AG10803 (cell line): ENCODE results near the gene POU6F2.

Experiments used
- DNase-seq: peaks from one replicate; pipeline ENCODE4 v3.0.0; 2010; ENCODE audit warnings: low read depth
- H3K4me3 ChIP-seq: 2 replicates; pipeline ENCODE4 v1.5.1; 2011; ENCODE audit warnings: mild to moderate bottlenecking, low read length, control low read depth
- CTCF ChIP-seq: conservative IDR thresholded peaks from 2 replicates; pipeline ENCODE4 v1.5.1; 2011; ENCODE audit warnings: mild to moderate bottlenecking, low read length, control low read depth, inconsistent platforms

The POU6F2 gene

GRCh38 chr7:39228946-39229345, 251.2 kb downstream of the POU6F2 start:
- TF ChIP-seq CTCF: no peak
- peak; percentile 57 for DNase-seq
- H3K4me3 ChIP-seq: no peak overlapping the region

GRCh38 chr7:39233851-39234529, 256.3 kb downstream of the POU6F2 start:
- H3K4me3 ChIP-seq: no peak overlapping the region
- no peak for TF ChIP-seq CTCF
- no peak for DNase-seq

- no peak overlapping the region for H3K4me3 ChIP-seq
- DNase-seq: no peak
- TF ChIP-seq CTCF: no peak
These were observed 260.6 kb downstream of the POU6F2 start for GRCh38 chr7:39238234-39238869.

GRCh38 chr7:39240864-39241263, 263.2 kb downstream of the POU6F2 start:
- no peak overlapping the region for H3K4me3 ChIP-seq
- no peak for DNase-seq

GRCh38 chr7:39247576-39247975, 269.9 kb downstream of the POU6F2 start:
- no peak overlapping the region for H3K4me3 ChIP-seq
- TF ChIP-seq CTCF: no peak
- DNase-seq: no peak

More at GRCh38 chr7:39240864-39241263, 263.2 kb downstream of the POU6F2 start:
- TF ChIP-seq CTCF: no peak

GRCh38 chr7:39248041-39248691, 270.5 kb downstream of the POU6F2 start:
- no peak overlapping the region for H3K4me3 ChIP-seq
- TF ChIP-seq CTCF: no peak
- no peak for DNase-seq

- DNase-seq: no peak
- no peak for TF ChIP-seq CTCF
- H3K4me3 ChIP-seq: no peak overlapping the region
These were observed 271.0 kb downstream of the POU6F2 start for GRCh38 chr7:39248692-39249090.
